GM18508 (cell line): ENCODE data around the gene CAMP.
"Not testable (repeated sequence)": the region's sequence is repeated elsewhere in the genome, so short reads cannot be mapped to it uniquely, and the experiment has no call there.

Experiments used
- ATAC-seq: cut with Tn5 transposase; IDR thresholded peaks from one replicate; pipeline ENCODE4 v1.9.1; 2021; ENCODE audit warnings: moderate number of reproducible peaks; ENCODE audit not compliant: insufficient read depth, unreplicated experiment

The CAMP gene

GRCh38 chr3:48222616-48223513 lies at the start of gene CAMP:
CAMP (plus strand) TSS chr3:48223495; CDS start chr3:48223512, 17 bp downstream.
- ATAC-seq: peak; percentile 39

GRCh38 chr3:48178072-48178471 lies 45.2 kb upstream of the CAMP start:
- no peak for ATAC-seq

GRCh38 chr3:48180021-48180420 lies 43.3 kb upstream of the CAMP start:
- no peak for ATAC-seq

- no peak for ATAC-seq
Measured at GRCh38 chr3:48180531-48181253, 42.6 kb upstream of the CAMP start.

GRCh38 chr3:48184299-48184698 lies 39.0 kb upstream of the CAMP start:
- no peak for ATAC-seq

GRCh38 chr3:48185129-48185528 lies 38.2 kb upstream of the CAMP start:
- ATAC-seq: no peak

- no peak for ATAC-seq
Measured at GRCh38 chr3:48186631-48187300, 36.5 kb upstream of the CAMP start.

GRCh38 chr3:48187301-48187578 lies 36.1 kb upstream of the CAMP start:
- no peak for ATAC-seq

- ATAC-seq: peak; percentile 7
Measured at GRCh38 chr3:48187579-48188265, 35.6 kb upstream of the CAMP start.

GRCh38 chr3:48188266-48189201 lies 34.8 kb upstream of the CAMP start, which contains the start of gene CDC25A:
CDC25A (minus strand) TSS chr3:48188417; CDS start chr3:48187947, 470 bp downstream.
- peak; percentile 77 for ATAC-seq

- ATAC-seq: no peak
Measured at GRCh38 chr3:48189321-48189720, 34.0 kb upstream of the CAMP start.

GRCh38 chr3:48190911-48191310 lies 32.4 kb upstream of the CAMP start:
- no peak for ATAC-seq

- ATAC-seq: no peak
Measured at GRCh38 chr3:48194446-48195071, 28.7 kb upstream of the CAMP start.

GRCh38 chr3:48196611-48197010 lies 26.7 kb upstream of the CAMP start:
- no peak for ATAC-seq

- no peak for ATAC-seq
Measured at GRCh38 chr3:48199117-48199516, 24.2 kb upstream of the CAMP start.

- ATAC-seq: no peak
Measured at GRCh38 chr3:48202632-48203031, 20.7 kb upstream of the CAMP start.

GRCh38 chr3:48208076-48208475 lies 15.2 kb upstream of the CAMP start:
- no peak for ATAC-seq

- no peak for ATAC-seq
Measured at GRCh38 chr3:48209445-48209844, 13.8 kb upstream of the CAMP start.

- not testable (repeated sequence) for ATAC-seq
Measured at GRCh38 chr3:48210534-48210933, 12.8 kb upstream of the CAMP start.
